Activated naive CD4-positive, alpha-beta T cell treated with anti-CD3 and anti-CD28 coated beads, Interleukin-2, amount 10 ng/mL, durations not matched to agents 7 days and 5 days (primary cell): ENCODE results near the gene MARCHF4.
"Not testable (repeated sequence)": the region's sequence is repeated elsewhere in the genome, so short reads cannot be mapped to it uniquely, and the experiment has no call there.

Source experiments
- CTCF ChIA-PET: fragments of 350-600 bp; sonication (Branson Sonifier 250); formaldehyde crosslinking; loops from one replicate; lab custom pipeline; 2021; ENCODE audit warnings: antibody characterized with exemption; lab: Charles Lee
- DNase-seq: peaks from one replicate; pipeline ENCODE4 v3.0.0-alpha.2; 2020
- H3K27ac Mint-ChIP-seq: one replicate; pipeline ENCODE4 v1.8.0; 2021; ENCODE audit warnings: mild to moderate bottlenecking, moderate library complexity, mixed read lengths
- H3K27me3 Mint-ChIP-seq: one replicate; pipeline ENCODE4 v1.8.0; 2021; ENCODE audit warnings: mild to moderate bottlenecking, mixed read lengths
- H3K36me3 Mint-ChIP-seq: one replicate; pipeline ENCODE4 v1.8.0; 2021; ENCODE audit warnings: mixed read lengths
- H3K4me1 Mint-ChIP-seq: one replicate; pipeline ENCODE4 v1.8.0; 2021; ENCODE audit warnings: mixed read lengths
- H3K4me3 Mint-ChIP-seq: one replicate; pipeline ENCODE4 v1.8.0; 2021; ENCODE audit warnings: mild to moderate bottlenecking, moderate library complexity, mixed read lengths
- H3K9me3 Mint-ChIP-seq: one replicate; pipeline ENCODE4 v1.8.0; 2021; ENCODE audit warnings: mixed read lengths

Gene MARCHF4

GRCh38 chr2:216405588-216405987, 33.3 kb upstream of the MARCHF4 start:
- Mint-ChIP-seq H3K9me3 (no peaks in the 10 kb centered on the region), H3K4me3 (no peak overlapping the region), H3K27ac (no peak overlapping the region), H3K36me3 (no peaks in the 10 kb centered on the region), H3K27me3 (peaks cover 27% of the 10 kb centered on the region), H3K4me1 (peaks cover 4% of the 10 kb centered on the region)
- CTCF ChIA-PET: interaction anchor here (0.8 to 4.9 kb wide), 8 partner anchors 10 to 295 kb away, joined by 3 to 32 read pairs (median 5); no protein-coding TSS in a partner anchor
- DNase-seq: no peak

GRCh38 chr2:216404010-216404618, 31.8 kb upstream of the MARCHF4 start:
- peaks cover 31% of the 10 kb centered on the region for H3K27me3 Mint-ChIP-seq
- H3K27ac Mint-ChIP-seq: no peak overlapping the region

GRCh38 chr2:216402751-216403150, 30.5 kb upstream of the MARCHF4 start:
- Mint-ChIP-seq H3K4me3 (no peak overlapping the region), H3K27me3 (peaks cover 27% of the 10 kb centered on the region), H3K9me3 (no peaks in the 10 kb centered on the region), H3K4me1 (no peaks in the 10 kb centered on the region), H3K36me3 (no peaks in the 10 kb centered on the region), H3K27ac (no peak overlapping the region)
- CTCF ChIA-PET: interaction anchor here (0.6 to 4.9 kb wide), 10 partner anchors 10 to 253 kb away, joined by 3 to 32 read pairs (median 6); no protein-coding TSS in a partner anchor
- DNase-seq: no peak

More at GRCh38 chr2:216404010-216404618, 31.8 kb upstream of the MARCHF4 start:
- no peak overlapping the region for H3K4me3 Mint-ChIP-seq
- no peaks in the 10 kb centered on the region for H3K36me3 Mint-ChIP-seq
- DNase-seq: peak; percentile 58
- no peaks in the 10 kb centered on the region for H3K4me1 Mint-ChIP-seq
- no peaks in the 10 kb centered on the region for H3K9me3 Mint-ChIP-seq
- CTCF ChIA-PET: interaction anchor here (0.6 to 4.9 kb wide), 34 partner anchors 9 to 357 kb away, joined by 3 to 32 read pairs (median 3); no protein-coding TSS in a partner anchor

- H3K36me3 Mint-ChIP-seq: no peaks in the 10 kb centered on the region
- H3K27me3 Mint-ChIP-seq: peaks cover 25% of the 10 kb centered on the region
- CTCF ChIA-PET: interaction anchor here (1.0 to 2.2 kb wide), 4 partner anchors 8 to 193 kb away, joined by 3 to 7 read pairs (median 4); no protein-coding TSS in a partner anchor
- no peaks in the 10 kb centered on the region for H3K9me3 Mint-ChIP-seq
- H3K4me3 Mint-ChIP-seq: no peak overlapping the region
- peaks cover 6% of the 10 kb centered on the region for H3K4me1 Mint-ChIP-seq
- no peak for DNase-seq
- no peak overlapping the region for H3K27ac Mint-ChIP-seq
These were observed 27.3 kb upstream of the MARCHF4 start for GRCh38 chr2:216399621-216400020.

- Mint-ChIP-seq H3K9me3 (no peaks in the 10 kb centered on the region), H3K27ac (no peak overlapping the region), H3K4me1 (peaks cover 7% of the 10 kb centered on the region), H3K27me3 (peaks cover 25% of the 10 kb centered on the region), H3K36me3 (no peaks in the 10 kb centered on the region), H3K4me3 (no peak overlapping the region)
- no peak for DNase-seq
- CTCF ChIA-PET: no interaction called here
These were observed 22.6 kb upstream of the MARCHF4 start for GRCh38 chr2:216394881-216395280.

- Mint-ChIP-seq H3K27ac (no peak overlapping the region), H3K27me3 (peaks cover 20% of the 10 kb centered on the region), H3K4me3 (no peak overlapping the region), H3K36me3 (no peaks in the 10 kb centered on the region), H3K4me1 (peaks cover 21% of the 10 kb centered on the region), H3K9me3 (no peaks in the 10 kb centered on the region)
- no peak for DNase-seq
- CTCF ChIA-PET: interaction anchor here (1.0 kb wide), 1 partner anchor 11 kb away, joined by 4 read pairs; no protein-coding TSS in a partner anchor
These were observed 20.9 kb upstream of the MARCHF4 start for GRCh38 chr2:216392945-216393840.

- Mint-ChIP-seq H3K4me3 (no peak overlapping the region), H3K27me3 (peaks cover 17% of the 10 kb centered on the region), H3K36me3 (no peaks in the 10 kb centered on the region), H3K4me1 (peaks cover 28% of the 10 kb centered on the region), H3K27ac (no peak overlapping the region), H3K9me3 (peaks cover 3% of the 10 kb centered on the region)
- DNase-seq: no peak
- CTCF ChIA-PET: no interaction called here
These were observed 19.8 kb upstream of the MARCHF4 start for GRCh38 chr2:216392018-216392562.

- Mint-ChIP-seq H3K36me3 (no peaks in the 10 kb centered on the region), H3K9me3 (peaks cover 3% of the 10 kb centered on the region), H3K27ac (no peak overlapping the region), H3K4me3 (no peak overlapping the region), H3K4me1 (peaks cover 28% of the 10 kb centered on the region), H3K27me3 (peaks cover 11% of the 10 kb centered on the region)
- CTCF ChIA-PET: no interaction called here
- no peak for DNase-seq
These were observed 19.1 kb upstream of the MARCHF4 start for GRCh38 chr2:216391401-216391800.

- no peak overlapping the region for H3K27ac Mint-ChIP-seq
- H3K4me3 Mint-ChIP-seq: no peak overlapping the region
- DNase-seq: no peak
- CTCF ChIA-PET: interaction anchor here (1.7 to 2.3 kb wide), 2 partner anchors 11 to 14 kb away, joined by 7 read pairs; no protein-coding TSS in a partner anchor
- H3K4me1 Mint-ChIP-seq: peaks cover 21% of the 10 kb centered on the region
- no peaks in the 10 kb centered on the region for H3K36me3 Mint-ChIP-seq
- no peaks in the 10 kb centered on the region for H3K27me3 Mint-ChIP-seq
- peaks cover 3% of the 10 kb centered on the region for H3K9me3 Mint-ChIP-seq
These were observed 17.3 kb upstream of the MARCHF4 start for GRCh38 chr2:216389570-216389969.

- peak overlapping the region; percentile 6 for H3K27ac Mint-ChIP-seq
These were observed 16.0 kb upstream of the MARCHF4 start for GRCh38 chr2:216388046-216388884.

GRCh38 chr2:216387262-216387661, 15.0 kb upstream of the MARCHF4 start:
- Mint-ChIP-seq H3K27ac (no peak overlapping the region), H3K27me3 (no peaks in the 10 kb centered on the region), H3K4me3 (no peak overlapping the region), H3K36me3 (no peaks in the 10 kb centered on the region), H3K4me1 (peaks cover 21% of the 10 kb centered on the region), H3K9me3 (peaks cover 5% of the 10 kb centered on the region)
- no peak for DNase-seq
- CTCF ChIA-PET: interaction anchor here (2.3 kb wide), 1 partner anchor 14 kb away, joined by 7 read pairs; no protein-coding TSS in a partner anchor

More at GRCh38 chr2:216388046-216388884, 16.0 kb upstream of the MARCHF4 start:
- Mint-ChIP-seq H3K4me1 (peaks cover 21% of the 10 kb centered on the region), H3K9me3 (peaks cover 5% of the 10 kb centered on the region), H3K27me3 (no peaks in the 10 kb centered on the region), H3K36me3 (no peaks in the 10 kb centered on the region), H3K4me3 (no peak overlapping the region)
- CTCF ChIA-PET: interaction anchor here (1.7 to 2.3 kb wide), 2 partner anchors 13 to 15 kb away, joined by 7 read pairs; no protein-coding TSS in a partner anchor
- DNase-seq: no peak

- Mint-ChIP-seq H3K27me3 (no peaks in the 10 kb centered on the region), H3K36me3 (no peaks in the 10 kb centered on the region), H3K4me1 (peaks cover 21% of the 10 kb centered on the region), H3K9me3 (peaks cover 5% of the 10 kb centered on the region), H3K27ac (no peak overlapping the region), H3K4me3 (no peak overlapping the region)
- DNase-seq: no peak
- CTCF ChIA-PET: no interaction called here
These were observed 13.2 kb upstream of the MARCHF4 start for GRCh38 chr2:216385478-216385877.

- peaks cover 17% of the 10 kb centered on the region for H3K4me1 Mint-ChIP-seq
- H3K4me3 Mint-ChIP-seq, H3K27ac Mint-ChIP-seq, H3K9me3 Mint-ChIP-seq, H3K36me3 Mint-ChIP-seq, DNase-seq, H3K27me3 Mint-ChIP-seq, CTCF ChIA-PET: not testable (repeated sequence)
These were observed 12.1 kb upstream of the MARCHF4 start for GRCh38 chr2:216384409-216384808.
